HG02588 (cell line): Measurements from ENCODE around the gene GHRH.

Experiments used
- ATAC-seq: cut with Tn5 transposase; IDR thresholded peaks from one replicate; pipeline ENCODE4 v1.9.1; 2021; ENCODE audit warnings: mild to moderate bottlenecking, moderate library complexity; ENCODE audit not compliant: unreplicated experiment

GHRH gene, protein sequence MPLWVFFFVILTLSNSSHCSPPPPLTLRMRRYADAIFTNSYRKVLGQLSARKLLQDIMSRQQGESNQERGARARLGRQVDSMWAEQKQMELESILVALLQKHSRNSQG

DNA sequence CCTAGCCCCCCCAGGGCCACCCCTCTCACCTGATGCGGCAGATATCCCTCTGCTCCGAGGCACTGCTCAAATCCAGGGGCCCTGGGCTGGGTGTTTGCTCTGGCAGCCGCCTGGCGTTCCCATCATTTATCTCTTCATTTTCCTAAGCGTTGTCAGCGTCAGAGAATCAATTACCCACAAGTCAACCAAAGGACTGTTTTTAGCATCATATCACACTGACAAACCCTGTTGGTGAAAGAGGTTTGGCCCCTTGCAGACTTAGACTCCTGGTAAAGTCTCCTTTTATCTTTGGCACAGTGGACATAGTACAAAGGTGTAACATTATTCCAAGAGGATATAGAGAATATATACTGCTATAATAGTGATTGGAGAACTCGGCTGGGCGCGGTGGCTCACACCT, at the start of gene GHRH:
TSS of gene GHRH (minus strand) at position 101 of the 400 bp plus-strand sequence. CDS start 4,925 bp downstream, outside the sequence.
- no peak for ATAC-seq

DNA sequence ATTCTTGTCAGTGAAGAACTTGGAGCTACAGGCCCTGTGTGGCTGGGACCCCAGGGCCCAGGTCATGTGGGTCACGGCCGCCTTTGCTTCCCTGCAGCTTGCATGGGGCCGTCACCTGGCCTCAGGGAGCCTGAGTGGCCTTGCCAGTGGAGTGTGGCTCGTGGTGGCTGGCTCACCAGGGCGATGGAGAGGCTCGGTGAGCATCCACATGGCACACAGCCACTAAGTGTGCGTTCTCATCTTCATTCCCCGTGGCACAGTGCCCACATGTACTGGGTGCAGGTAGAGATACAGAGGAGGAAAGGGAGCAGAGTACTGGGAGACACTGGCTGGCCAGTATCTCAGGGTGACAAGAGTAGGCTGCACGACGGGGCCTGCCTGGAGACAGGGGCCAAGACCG, 49.3 kb upstream of the GHRH start:
- no peak for ATAC-seq

DNA sequence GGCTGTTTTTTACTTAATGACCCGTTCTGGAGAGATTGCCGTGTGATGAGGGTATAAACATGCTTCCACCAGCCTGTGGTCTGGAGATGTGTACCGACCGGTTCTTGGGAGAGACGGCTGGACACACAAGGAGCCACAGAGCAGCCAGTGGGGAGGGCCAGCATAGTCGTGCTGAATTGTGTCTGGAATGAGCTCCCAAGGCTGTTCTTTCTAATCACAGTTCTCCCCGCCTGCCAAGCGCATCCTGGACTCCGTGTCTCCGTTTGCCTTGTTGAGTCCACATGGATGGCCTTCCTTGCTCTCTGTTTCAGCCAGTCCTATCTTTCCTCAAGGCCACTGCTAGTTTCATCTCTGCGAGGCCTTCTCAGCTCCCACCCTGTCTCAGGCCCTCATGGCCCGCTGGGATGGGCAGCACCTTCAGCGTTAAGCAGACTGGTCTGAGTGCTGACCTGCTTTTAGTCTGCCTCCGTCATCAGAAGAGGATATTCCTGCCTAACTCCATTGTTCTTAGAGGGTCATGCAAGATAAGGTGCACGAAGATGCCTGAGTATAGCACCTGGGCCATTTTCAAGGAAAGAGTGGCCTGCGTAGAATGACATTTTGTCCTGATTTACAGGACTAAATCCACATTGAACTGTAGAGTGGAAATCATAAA, 48.4 kb upstream of the GHRH start:
- ATAC-seq, result no peak

DNA sequence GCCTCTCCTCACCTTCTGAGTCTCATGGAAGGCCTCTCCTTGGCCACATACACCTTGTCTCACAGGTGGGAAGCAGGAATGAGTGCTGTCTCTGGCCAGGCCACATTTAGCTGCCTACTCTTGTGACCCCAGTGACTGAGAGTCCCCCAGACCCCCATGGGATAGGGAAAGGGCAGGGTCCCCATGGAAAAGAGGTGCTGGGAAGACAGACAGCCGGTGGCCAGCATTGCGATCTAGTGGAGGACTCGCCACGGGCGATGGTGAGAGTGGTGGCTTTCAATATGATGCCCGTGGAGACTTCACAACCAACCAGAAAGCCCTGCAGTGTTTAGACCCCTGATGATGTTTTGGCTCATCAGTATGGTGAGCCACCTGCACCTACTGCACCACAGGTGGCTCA, 47.7 kb upstream of the GHRH start:
- ATAC-seq, result no peak

DNA sequence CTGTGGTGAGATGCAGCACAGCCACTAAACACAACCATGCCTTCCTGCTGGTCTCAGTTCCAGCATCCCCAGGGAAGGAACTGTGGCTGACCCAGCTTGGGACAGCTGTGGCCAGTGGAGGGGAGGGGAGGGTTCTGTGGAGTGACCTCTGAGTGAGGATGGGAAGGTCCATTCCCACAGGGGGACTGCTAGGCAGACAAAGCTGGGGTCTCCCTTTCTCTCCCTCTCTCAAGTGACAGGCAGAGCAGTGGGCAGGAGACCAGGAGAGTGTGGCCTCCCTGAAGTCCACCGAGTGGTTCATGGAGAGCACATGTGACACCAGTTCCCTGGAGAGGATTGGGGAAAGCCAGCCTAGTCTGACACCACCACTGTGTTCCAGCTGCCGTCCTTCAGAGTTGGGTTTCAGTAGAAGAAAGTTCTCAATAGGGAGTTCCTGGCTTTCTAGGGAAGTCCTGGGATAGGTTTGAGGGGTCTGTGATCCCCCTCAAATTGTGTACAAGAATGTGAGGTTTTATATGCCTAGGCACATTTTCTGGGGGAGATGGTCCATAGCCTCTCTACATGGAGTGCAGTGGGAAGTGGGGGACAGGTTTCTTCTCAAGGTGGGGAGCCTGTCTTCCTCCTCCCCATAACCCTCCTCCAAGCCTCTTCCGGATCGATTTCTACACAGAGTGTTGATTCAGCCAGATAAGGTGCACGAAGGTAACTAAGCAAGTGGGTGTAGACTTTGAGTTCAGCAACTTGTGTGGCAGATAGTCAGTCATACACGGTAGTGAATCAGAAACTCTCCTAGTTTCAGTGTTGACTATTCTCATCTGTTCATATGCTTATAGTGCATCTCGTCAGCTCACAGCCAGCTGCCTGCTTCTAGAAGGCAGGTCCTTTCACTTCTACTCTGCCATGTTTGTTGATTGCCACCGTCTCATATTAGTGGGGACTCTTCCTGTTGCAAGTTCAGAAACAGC, 46.8 kb upstream of the GHRH start:
- peak; percentile 82 for ATAC-seq

DNA sequence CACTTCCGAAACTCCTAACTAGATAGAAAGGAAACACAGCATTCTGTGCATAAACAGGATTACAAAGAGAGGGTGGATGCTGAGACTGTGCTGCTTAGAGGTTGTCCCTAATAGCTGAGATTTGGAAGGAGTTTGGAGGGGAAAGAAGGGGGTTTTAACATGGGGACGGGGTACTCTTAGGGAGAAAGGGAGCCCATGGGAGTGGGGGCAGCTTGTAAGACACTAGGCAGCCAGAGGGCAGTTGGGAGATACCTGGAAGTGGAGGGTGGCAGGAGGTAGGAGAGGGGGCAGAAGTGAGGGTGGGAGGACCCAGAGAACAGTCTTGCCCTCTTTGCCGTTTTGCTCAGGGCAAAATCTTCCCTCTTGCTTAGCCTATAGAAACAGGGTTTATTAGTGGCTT, 44.2 kb upstream of the GHRH start:
- no peak for ATAC-seq

DNA sequence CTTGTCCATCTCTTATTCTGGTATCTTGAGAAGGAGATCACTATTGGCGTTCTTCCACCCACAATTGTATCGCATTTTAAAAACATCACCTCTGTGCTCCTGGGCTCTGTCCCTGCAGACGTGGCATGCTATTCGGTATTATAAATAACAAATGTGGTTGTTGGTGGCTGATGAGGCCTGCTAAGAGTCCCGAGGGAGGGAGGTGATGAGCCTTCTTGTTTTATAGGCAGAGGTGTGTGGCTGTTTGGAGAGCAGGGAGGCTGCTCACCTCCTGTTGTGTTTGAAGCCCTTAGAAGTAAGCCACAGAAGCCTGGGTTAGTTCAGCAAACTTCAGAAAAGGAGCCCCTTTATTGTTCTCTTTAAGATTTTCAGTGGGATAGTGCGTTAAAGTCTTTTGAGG, 43.5 kb upstream of the GHRH start:
- ATAC-seq, result no peak

DNA sequence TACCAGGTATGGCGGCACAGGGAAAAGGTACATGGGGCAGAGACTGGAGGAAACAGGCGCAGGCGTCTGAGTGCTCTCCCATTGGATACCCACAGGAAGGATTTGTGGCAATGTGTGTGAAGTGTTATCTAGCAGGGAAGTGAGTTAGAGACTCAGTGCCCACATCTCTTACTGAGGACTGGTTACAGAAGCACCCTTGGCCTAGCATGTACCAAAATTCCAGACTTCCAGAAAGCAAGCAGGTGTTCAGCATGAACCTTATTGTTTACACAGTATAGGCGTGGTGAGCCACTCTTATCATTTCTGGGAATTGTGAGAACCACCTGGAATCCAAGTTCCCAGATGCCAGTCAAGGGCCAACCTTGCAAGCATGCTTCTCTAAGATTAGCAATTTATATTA, 42.0 kb upstream of the GHRH start:
- no peak for ATAC-seq

DNA sequence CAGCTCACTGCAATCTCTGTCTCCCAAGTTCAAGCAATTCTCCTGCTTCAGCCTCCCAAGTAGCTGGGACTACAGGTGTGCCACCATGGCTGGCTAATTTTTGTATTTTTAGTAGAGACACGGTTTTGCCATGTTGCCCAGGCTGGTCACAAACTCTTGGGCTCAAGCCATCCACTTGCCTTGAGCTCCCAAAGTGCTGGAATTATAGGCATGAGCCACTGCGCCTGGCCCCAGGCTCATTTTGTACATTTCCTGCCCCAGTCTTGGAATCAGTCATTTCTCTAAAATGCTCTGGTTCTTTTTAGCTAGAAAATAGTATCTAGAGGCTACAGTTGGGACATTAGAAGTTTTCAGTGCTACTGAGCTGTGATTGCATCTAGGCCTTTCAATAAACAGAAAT, 41.4 kb upstream of the GHRH start:
- no peak for ATAC-seq

DNA sequence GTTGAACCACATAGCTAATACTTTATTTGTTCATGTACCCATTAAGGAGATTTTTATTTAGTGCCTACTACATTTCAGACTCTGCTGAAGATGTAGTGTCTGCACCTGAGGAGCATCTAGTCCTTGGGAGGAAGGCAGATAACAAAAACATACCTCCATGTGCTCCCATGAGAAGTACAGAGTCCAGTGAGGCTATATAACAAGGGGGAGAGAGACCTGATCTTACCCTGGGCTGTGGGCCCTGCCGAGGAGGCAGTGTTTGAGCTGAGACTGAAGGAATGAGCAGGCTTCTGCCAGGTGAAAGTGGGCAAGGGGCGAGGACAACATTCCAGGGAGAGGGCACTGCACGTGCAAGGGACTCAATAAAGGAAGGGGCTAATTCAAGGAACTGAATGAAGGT, 39.9 kb upstream of the GHRH start:
- no peak for ATAC-seq

DNA sequence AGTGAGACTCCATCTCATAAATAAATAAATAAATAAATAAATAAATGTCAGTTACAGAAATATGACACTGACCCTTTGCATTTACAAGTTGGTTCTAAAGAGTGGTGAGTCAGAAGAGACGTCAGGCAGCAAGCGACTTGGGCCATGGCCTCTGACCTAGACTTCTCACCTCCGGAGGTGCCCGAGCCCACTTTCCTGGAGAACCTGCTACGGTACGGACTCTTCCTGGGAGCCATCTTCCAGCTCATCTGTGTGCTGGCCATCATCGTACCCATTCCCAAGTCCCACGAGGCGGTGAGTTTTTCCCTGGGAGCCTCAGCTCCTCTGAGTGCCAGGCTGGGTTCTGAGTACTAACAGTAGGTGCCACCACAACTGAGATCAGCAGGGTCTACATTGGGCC, 39.5 kb upstream of the GHRH start:
- ATAC-seq, result no peak

DNA sequence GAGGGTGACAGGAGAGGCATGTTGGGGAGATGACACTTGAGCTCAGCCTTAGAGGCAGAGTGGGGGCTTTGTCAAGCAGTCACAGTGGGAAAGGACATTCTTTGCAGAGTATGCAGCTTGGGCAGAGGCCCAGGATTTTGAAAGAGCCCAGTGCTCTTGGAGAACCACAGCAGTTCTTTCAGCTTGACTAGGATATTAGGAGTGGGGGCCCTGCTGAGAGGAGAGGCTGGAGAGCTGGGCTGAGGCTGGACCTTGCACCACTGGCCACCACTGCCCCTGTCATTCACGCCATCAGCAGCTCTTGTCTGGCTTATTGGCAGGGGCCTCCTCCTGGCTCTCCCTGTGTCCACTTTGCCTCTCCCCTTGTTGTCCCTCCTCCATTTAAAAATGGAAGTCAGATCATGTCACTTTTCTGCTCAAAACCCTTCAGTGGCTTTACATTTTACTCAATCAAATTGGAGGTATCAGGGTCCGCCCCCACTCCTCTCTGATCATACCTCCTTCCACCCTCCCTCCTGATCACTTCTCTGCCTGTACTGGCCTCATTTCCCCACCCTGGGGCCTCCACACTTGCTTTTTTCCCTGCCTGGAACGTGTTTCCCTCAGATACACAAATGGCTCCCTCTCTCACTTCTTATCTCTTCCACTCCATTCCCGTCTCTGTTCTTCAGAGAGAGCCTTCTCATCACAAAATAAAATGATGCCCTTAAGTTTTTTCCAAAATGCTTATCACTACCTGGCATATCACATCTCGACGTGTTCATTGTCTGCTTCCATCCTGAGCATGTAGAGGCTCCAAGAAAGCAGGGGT, 38.3 kb upstream of the GHRH start:
- ATAC-seq, result no peak

DNA sequence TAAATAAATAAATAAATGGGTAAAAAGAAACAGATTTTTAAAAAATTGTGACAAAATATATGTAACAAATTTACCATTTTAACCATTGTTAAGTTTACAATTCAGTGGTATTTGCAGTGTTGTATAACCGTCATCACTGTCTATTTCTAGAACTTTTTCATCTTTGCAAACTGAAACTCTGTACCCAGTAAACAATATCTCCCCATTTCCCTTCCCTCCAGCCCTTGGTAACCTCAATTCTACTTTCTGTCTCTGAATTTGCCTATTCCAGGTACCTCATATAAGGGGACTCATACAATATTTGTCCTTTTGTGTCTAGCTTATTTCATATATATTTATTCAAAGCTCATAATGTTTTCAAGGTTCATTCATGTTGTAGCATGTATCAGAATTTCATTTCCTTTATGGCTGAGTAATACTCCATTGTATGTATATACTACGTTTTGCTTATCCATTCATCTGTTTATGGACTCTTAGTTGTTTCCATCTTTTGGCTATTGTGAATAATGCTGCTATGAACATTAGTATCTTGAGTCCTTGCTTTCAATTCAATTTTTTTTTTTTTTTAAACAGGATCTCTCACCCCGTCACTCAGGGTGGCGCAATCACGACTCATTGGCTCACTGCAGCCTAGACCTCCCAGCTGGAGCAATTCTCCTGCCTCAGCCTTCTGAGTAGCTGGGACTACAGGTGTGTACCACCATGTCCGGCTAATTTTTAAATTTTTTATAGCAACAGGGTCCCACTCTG, 36.8 kb upstream of the GHRH start:
- no peak for ATAC-seq

DNA sequence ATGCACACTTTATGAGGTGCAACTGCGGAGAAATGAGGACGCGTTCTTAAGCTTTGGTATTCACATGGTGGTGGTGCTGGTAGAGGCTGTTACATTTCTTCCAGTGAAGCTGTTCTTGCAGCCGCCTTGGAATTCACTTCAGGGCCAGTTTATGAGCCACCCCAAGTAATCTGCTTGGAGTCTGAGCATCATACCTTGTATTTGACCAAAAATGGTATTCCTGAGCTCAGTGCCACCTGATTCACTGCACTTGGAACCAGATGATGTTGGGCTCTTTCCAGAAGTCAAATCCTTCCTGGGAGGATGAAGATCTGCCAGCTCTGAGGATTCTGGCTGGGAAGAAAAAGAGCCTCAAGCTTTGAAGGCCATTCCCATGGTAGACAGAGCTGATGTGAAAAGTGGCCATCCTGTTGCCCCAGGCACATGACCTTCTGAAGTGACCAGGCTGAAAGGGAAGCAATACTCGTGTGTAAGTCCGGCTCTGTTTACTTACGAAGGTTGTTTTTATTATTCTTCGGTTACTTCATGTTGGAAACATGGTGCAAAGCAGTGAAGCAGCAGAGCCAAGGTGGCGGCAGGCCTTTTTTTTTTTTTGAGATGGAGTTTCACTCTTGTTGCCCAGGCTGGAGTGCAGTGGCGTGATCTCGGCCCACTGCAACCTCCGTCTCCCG, 35.6 kb upstream of the GHRH start:
- no peak for ATAC-seq

DNA sequence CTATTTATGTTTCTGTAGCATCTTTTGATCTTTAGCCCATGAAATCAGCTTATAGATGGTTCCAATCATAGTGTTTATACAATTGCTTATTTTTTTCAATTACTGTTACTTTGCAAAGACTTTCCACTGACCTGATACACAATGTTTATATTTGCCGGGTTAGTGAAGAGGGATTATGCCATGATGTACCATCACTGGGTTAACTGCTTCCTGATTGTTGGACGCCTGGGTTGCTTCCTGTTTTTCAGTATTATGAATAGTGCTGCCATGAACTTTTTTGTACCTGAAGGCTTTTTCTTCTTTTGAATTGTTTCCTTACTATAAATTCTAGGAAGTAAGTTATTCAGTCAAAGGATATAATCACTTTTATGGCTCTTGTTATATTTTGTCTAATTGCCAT, 34.8 kb upstream of the GHRH start:
- no peak for ATAC-seq

DNA sequence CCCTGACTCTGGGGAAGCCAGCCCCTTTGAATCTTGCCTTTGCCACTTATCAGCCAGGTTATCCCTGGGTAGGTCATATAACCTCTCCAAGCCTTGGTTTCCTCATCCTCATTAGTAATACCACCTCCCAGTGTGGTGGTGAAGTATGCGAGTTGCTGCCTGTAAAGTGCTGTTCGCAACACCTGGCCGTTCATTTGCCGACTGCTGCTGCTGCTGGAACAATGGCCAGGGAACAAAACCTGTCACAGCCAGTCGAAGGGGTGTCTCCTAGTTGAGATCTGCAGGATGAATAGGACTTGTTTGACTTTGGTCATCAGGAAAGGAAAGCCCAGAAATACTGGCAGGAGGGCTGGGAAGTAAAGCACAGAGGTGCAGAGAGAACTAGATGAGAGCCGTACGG, 34.0 kb upstream of the GHRH start:
- no peak for ATAC-seq

DNA sequence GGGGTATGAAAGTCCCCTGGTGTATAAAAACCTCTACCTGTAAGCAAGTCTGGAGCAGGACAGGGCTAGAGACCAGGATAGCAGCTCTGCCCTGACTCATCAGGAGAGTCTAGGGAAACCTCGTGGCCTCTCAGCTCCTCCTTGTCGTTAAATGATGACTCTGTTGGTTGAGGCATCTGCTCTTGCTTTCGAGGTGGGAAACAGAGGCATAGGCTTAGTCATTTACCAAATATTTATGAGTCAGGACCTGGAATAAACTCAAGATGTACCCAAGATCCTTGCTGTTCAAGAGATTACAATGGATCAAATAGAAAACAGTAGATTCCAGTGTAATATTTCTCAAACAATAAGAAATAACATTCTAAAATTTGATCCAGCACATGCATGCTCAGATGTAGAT, 33.4 kb upstream of the GHRH start:
- ATAC-seq, result no peak

DNA sequence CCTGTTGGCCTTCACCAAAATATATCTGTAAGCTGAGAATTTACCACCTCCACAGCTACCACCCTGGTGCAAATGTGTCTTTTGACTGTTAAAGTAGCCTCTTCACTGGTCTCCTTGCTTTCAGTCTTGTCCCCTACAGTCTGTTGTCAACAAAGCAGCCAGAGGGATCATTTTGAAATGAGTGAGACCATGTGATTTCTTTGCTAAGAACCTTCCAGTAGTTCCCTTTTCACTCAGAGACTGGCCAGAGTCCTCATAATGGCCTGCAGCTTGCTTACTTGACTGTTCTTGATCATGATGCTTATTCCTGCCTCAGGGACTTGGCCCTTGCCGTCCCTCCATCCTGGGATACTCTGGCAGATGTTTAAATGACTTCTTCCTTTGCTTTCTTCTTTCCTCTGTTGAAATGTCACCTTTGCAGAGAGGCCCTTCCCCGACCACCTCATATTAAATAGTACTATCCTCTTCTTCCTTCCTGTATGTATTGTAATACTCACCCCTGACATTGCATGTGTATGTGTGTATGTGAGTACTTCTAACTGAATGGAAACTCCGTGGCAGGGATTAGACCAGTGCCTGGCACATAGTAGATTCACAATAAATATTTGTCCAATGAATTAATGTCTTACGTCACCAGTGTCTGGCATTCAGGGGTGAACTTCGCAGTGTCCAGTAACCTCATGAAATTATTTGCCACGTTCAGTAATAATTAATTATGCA, 32.8 kb upstream of the GHRH start:
- no peak for ATAC-seq

DNA sequence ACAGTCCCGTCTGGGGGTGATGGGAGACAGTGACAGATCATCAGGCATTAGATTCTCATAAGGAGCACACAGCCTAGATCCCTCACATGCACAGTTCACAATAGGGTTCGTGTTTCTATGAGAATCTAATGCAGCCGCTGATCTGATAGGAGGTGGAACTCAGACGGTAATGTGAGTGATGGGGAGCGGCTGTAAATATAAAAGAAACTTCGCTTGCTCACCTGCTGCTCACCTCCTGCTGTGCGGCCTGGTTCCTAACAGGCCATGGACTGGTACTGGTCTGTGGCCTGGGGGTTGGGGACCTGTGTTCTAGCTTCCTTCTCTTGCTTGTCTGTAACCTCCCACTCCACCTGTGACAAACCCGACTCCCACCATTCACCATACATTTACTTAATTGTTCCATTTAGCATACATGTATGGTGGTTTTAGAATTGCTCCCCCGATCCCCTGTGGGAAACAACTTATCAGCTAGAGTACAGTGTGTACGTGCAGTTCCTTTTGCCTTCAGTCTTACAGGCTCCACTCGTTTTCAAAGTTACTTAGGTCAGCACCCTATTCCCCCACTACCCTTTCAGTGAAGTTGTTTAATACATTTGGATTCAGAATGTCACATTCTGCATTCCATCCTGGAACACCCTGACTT, 31.8 kb upstream of the GHRH start:
- ATAC-seq, result no peak
